ENCODE results near the gene PAFAH1B2.
"Not testable (repeated sequence)": the region's sequence is repeated elsewhere in the genome, so short reads cannot be mapped to it uniquely, and the experiment has no call there.

Gene PAFAH1B2

GRCh38 chr11:117172724-117173421, 28.8 kb downstream of the PAFAH1B2 start:
- DNase-seq (ENCODE audit: low read depth) = no peak

- DNase-seq (ENCODE audit: low read depth) = no peak
Measured at GRCh38 chr11:117175104-117175503, 31.0 kb downstream of the PAFAH1B2 start.

DNA sequence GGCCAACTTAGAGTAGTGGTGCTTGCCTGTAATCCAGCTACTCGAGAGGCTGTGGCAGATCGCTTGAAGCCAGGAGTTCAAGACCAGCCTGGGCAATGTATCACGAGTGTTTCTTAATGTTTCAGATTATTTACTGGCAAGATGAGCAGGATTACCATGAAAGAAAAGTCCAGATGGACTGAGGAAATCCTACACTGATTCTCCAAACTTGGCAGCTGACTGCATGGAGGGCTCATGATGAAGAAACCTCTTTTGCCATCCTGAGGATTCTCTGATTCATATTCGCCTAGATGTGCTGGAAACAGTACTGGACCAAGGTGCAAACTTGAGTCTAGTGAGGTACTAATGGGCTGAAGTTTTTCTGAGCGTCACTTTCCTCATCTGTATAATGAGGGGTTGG, 31.7 kb downstream of the PAFAH1B2 start:
- DNase-seq (ENCODE audit: low read depth) = no peak

DNA sequence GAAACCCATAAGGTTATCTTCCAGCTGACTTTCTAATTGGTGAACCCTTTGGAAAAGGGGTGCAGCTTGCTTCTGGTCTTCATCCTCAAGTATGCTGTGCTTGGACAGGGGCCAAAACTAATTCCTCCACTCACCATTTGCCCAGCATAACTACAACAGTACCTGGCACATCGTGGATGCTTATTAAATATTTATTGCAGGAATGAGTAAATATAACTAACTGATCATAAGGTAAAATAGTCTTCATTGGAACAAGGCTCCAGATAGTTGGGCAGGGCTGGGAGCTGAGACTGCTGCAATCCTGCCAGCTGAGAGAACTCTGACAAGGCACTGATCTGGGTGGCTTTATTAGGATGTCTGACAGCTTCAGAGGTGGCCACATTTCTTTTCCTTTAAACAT, 32.1 kb downstream of the PAFAH1B2 start:
- no peak for DNase-seq (ENCODE audit: low read depth)

DNA sequence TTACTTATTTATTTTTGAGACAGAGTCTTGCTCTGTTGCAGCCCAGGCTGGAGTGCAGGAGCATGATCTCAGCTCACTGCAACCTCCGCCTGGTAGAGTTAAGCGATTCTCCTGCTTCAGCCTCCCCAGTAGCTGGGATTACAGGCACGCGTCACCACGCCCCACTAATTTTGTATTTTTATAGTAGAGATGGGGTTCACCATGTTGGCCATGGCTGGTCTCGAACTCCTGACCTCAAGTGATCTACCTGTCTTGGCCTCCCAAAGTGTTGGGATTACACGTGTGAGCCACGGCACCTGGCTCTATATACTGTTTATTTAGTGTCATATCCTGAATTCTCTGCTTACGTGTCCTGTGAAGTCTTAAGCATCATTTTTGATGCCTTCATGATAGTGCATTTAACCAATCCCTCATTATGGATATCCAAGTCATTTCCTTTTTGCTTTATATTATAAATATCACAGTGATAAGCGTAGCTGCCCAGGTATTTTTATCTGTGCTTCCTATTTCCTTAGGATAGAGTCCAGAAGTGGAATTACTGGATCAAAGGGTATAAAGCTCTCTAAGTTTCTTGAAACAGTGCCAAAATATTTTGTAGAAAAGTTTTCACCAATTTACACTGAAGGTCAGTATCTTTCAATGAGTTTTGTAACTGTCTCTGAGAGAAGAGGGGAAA, 33.6 kb downstream of the PAFAH1B2 start:
- no peak for DNase-seq (ENCODE audit: low read depth)

GRCh38 chr11:117178210-117179034, 34.3 kb downstream of the PAFAH1B2 start, which contains the start of gene SIDT2:
SIDT2 (plus strand) TSS chr11:117178743; CDS start chr11:117179264, 521 bp downstream.
- DNase-seq (ENCODE audit: low read depth) = peak; percentile 80

GRCh38 chr11:117179048-117179999, 35.2 kb downstream of the PAFAH1B2 start:
- DNase-seq (ENCODE audit: low read depth) = peak; percentile 37

- DNase-seq (ENCODE audit: low read depth) = no peak
Measured at GRCh38 chr11:117180020-117180419, 35.9 kb downstream of the PAFAH1B2 start.

GRCh38 chr11:117180661-117181585, 36.8 kb downstream of the PAFAH1B2 start:
- peak; percentile 25 for DNase-seq (ENCODE audit: low read depth)

DNA sequence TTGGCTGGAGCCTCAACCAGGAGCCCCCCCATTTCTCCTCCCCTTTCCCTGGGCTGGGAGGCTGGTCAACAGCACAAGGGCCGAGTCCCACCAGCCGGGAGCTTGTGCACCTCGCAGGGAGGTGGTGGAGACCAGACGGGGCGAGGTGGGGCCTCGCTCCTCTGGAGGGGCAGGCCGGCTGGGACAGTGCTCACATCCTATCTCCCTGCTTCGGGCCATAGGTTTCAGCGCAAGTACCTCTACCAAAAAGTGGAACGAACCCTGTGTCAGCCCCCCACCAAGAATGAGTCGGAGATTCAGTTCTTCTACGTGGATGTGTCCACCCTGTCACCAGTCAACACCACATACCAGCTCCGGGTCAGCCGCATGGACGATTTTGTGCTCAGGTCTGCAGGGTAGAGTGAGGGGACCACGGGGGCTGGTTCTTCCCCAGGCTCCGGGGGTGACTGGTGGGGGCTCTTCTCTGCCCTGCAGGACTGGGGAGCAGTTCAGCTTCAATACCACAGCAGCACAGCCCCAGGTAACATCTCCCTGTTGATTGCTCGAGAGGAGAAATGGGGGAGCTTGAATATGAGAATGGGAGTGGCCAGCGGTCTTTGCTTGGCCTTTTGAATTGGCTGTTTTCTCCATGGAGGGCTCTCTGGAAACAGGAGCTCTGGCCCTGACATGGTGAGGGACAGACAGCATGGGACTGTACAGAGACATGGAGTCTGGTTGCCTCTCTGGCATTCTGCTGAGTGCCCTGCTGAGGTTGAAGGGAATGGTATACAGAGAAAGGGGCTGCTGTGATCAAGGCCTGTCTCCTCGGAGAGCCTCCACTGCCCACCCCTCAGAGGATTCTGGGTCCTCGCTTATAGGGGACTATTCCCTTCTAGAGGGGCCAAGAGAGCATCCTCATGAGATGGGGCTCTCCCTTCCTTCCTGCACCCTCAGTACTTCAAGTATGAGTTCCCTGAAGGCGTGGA, 37.8 kb downstream of the PAFAH1B2 start:
- no peak for DNase-seq (ENCODE audit: low read depth)

- no peak for DNase-seq (ENCODE audit: low read depth)
Measured at GRCh38 chr11:117182551-117182935, 38.5 kb downstream of the PAFAH1B2 start.

GRCh38 chr11:117183178-117183577, 39.1 kb downstream of the PAFAH1B2 start:
- DNase-seq (ENCODE audit: low read depth) = not testable (repeated sequence)

GRCh38 chr11:117183724-117184349, 39.8 kb downstream of the PAFAH1B2 start:
- no peak for DNase-seq (ENCODE audit: low read depth)

DNA sequence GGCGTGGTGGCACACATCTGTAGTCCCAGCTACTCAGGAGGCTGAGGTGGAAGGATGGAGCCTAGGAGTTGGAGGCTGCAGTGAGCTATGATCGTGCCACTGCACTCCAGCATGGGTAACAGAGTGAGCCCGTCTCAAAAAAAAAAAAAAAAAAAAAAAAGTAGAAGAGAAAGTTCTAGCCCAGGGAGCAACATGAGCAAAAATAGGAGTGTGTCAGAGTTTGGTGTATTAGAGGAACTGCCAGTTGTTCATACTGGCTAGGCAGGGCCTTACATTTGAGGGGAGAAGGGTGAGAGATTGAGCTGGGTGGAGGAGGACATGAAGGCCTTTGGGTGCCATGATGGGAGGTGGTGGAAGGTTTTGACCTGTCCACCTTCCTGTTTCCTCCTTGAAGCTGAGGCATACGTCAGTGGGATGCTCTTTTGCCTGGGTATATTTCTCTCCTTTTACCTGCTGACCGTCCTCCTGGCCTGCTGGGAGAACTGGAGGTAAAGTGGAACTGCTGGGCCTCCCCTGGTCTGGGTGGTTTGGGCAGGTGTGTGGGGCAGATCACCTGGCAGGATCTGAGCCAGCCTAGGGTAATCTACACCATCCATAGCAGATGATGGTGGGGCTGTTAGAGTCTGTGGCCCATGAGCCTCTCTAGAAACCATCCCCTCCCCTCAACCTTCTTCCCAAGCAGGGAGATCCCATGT, 41.8 kb downstream of the PAFAH1B2 start:
- DNase-seq (ENCODE audit: low read depth) = no peak

- DNase-seq (ENCODE audit: low read depth) = no peak
Measured at GRCh38 chr11:117186431-117186761, 42.3 kb downstream of the PAFAH1B2 start.

DNA sequence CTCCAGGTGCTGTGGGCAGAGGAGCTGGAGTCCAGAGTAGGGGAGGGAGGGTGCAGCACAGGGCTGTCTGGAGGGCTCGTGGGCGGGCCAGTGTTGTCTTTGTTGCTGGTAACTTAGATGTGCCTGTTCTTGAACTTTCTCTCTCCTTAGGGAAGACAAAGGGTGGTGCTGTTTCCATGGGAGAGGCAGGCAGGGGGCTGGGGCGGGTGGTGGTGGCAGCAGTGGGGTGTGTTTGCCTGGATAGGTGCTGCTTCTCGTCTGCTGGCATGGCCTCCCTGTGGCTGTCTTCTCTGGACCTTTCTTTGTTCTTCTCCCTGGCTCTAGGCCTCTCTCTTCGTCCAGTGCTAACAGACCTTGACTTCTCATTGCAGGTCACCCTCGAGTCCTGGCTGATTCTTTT, 42.9 kb downstream of the PAFAH1B2 start:
- DNase-seq (ENCODE audit: low read depth) = no peak

DNA sequence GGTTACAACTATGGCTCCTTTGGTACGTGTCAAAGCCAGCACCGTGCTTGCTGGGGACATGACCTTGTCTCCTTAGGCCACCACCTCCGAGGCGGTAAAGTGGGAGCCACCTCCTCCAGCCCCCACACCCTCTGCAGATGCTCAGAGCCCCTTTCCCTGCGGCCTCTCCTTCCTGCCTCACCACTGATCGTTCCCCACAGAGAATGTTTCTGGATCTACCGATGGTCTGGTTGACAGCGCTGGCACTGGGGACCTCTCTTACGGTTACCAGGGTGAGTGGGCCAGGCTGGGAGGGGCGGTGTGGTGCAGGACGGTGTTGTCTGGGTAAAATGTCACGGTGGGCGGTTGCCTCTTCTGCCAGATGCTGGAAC, 43.3 kb downstream of the PAFAH1B2 start:
- DNase-seq (ENCODE audit: low read depth) = no peak

DNA sequence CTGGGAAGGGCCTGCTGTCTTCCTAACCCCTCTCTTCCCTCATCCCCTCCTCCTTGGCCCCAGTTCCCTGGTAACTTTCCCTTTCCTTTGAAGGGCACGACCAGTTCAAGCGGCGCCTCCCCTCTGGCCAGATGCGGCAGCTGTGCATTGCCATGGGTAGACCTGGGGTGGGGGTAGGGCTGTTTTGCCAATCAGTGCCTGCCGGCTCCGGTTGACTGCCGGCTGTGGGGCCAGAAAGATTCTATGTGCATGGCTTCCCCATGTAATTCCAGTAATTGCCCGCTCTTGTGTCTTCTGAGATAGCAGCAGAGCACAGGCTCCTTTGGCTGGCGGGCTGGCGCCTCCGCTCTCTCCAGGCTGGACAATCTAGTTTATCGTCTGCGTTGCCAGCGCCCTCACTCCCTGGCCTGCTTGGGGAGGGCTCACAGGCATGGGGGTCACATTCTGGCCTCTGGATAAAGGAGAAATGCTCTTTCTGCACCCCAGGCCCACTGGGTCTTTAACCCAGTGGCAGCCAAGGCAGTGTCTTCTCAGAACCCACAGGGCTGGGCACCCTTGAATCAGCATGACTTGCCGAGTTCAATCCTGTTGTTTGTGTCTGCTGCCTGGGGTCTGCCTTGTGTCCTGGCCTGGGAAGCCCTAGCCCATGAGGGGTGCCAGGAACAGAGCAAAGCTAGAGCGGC, 43.9 kb downstream of the PAFAH1B2 start:
- DNase-seq (ENCODE audit: low read depth) = no peak

All from activated T-helper 1 cell treated with Interleukin-2 at 50 U/mL for 16 hours (primary cell).